Bronchial epithelial cell (primary cell): ENCODE data around the gene ESRRA. TPM values are rescaled to one million over a fixed set of nuclear protein-coding genes. Genes with fewer than 3 reads are reported as not detected.

ENCODE experiments used
- DNase-seq: peaks from one replicate; pipeline ENCODE4 v3.0.0-alpha.2; 2010; ENCODE audit warnings: low read depth
- FAIRE-seq: peaks from 2 replicates; lab custom pipeline; 2011; peaks lifted over from hg19 to GRCh38; lab: Jason Lieb, UNC
- H3K27me3 ChIP-seq: 2 replicates; pipeline ENCODE4 v1.5.1; 2011; ENCODE audit warnings: low read length; ENCODE audit not compliant: control insufficient read depth, insufficient read depth
- H3K36me3 ChIP-seq: 2 replicates; pipeline ENCODE4 v1.5.1; 2011; ENCODE audit warnings: low read length; ENCODE audit not compliant: control insufficient read depth, insufficient read depth
- H3K4me3 ChIP-seq: 2 replicates; pipeline ENCODE4 v1.5.1; 2011; ENCODE audit warnings: mild to moderate bottlenecking, low read depth, low read length, control low read depth
- total RNA-seq: library from RNA; depleted of rRNA; stranded (reverse); fragments of >200 nt; gene quantifications from 2 replicates; pipeline ENCODE4 v1.2.1, GENCODE V29; 2014
- TF ChIP-seq, protein P1 (sequence below): IDR thresholded peaks from 2 replicates; pipeline ENCODE4 v1.5.1; 2011; ENCODE audit warnings: mild to moderate bottlenecking, moderate library complexity, low read length, control low read depth, inconsistent platforms; ENCODE audit not compliant: insufficient read depth, severe bottlenecking

Gene ESRRA
- total RNA-seq, 1 donor from 2014 or later: 139 TPM

DNA sequence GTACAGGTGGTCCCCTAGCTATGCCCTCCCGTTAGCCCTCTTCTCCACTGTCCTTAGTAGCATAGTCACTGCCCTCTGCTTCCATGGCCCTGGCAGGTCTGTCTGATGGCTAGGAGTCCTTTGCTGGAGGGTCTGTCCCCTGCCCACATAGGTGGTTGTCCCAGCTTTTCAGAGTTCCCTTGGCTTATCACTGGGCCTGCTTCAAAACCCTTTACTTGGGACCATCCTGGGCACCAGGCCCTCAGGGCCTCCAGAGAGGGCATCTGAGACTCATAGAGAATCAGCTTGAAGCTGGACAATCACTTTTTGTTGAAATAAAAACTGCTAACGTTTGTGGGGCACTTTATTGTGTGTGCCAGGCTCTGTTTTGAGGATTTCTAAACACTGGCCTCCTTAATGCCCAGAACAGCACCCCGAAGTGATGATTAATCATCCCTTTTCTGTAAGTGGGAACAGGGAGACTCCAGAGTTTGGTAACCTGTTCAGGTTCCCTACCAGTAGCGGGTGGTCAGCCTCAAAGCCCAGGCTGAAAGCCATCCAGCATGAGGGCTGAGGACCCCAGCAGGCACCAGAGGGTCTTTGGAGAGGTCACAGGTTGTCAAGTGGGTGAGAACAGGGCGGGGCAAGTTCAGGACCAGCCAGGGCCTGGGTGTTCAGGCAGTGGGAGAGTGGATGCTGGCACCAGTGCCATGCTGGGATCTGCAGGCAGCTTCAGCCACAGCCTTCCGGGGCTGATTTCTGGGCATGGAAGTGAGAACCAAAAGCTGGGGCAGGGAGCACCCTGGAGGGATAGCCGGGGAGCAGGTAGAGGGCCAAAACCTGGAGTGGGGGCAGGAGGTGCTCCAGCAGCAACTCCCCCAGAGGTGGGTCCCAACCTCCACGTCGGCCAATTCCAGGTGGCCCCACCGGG is 14.7 kb upstream of the ESRRA start:
- TF ChIP-seq, protein P1, sequence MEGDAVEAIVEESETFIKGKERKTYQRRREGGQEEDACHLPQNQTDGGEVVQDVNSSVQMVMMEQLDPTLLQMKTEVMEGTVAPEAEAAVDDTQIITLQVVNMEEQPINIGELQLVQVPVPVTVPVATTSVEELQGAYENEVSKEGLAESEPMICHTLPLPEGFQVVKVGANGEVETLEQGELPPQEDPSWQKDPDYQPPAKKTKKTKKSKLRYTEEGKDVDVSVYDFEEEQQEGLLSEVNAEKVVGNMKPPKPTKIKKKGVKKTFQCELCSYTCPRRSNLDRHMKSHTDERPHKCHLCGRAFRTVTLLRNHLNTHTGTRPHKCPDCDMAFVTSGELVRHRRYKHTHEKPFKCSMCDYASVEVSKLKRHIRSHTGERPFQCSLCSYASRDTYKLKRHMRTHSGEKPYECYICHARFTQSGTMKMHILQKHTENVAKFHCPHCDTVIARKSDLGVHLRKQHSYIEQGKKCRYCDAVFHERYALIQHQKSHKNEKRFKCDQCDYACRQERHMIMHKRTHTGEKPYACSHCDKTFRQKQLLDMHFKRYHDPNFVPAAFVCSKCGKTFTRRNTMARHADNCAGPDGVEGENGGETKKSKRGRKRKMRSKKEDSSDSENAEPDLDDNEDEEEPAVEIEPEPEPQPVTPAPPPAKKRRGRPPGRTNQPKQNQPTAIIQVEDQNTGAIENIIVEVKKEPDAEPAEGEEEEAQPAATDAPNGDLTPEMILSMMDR: no peak
- Histone ChIP-seq H3K4me3 (no peak overlapping the region), H3K36me3 (no peaks in the 10 kb centered on the region), H3K27me3 (peaks cover 16% of the 10 kb centered on the region)
- FAIRE-seq (no peak), DNase-seq (no peak)

DNA sequence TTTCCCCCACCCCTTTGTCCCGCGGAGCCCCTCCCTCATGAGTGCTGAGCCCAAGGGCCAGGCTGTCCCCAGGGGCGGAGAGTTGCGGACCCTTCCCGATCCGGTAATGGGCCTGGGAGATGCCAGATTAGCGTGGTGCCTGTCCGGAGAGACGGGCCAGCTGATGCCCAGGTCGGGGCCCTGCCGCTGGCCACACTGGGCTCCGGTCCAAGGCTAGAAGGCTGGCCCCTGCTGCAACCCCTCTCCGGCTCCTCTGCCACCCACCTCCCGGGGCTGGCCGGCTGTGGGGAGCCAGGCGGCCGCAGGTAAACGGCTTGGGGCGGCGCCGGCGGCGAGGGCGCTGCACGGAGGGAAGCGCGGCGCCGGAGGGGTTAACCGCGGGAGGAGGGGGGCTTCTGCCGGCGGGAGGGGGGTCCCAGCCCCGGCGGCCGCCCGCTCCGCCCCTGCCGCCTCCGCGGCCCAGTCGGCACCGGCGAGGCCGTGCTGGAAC is 14.0 kb upstream of the ESRRA start, which contains the start of gene KCNK4:
TSS of gene KCNK4 (plus strand) at position 41 of the 490 bp plus-strand sequence. CDS start 1,717 bp downstream, outside the sequence.
- FAIRE-seq (no peak), DNase-seq (no peak)
- TF ChIP-seq, protein P1: no peak
- Histone ChIP-seq H3K27me3 (peaks cover 16% of the 10 kb centered on the region), H3K4me3 (peak within 1 kb of the TSS; percentile 18), H3K36me3 (no peaks in the 10 kb centered on the region)

DNA sequence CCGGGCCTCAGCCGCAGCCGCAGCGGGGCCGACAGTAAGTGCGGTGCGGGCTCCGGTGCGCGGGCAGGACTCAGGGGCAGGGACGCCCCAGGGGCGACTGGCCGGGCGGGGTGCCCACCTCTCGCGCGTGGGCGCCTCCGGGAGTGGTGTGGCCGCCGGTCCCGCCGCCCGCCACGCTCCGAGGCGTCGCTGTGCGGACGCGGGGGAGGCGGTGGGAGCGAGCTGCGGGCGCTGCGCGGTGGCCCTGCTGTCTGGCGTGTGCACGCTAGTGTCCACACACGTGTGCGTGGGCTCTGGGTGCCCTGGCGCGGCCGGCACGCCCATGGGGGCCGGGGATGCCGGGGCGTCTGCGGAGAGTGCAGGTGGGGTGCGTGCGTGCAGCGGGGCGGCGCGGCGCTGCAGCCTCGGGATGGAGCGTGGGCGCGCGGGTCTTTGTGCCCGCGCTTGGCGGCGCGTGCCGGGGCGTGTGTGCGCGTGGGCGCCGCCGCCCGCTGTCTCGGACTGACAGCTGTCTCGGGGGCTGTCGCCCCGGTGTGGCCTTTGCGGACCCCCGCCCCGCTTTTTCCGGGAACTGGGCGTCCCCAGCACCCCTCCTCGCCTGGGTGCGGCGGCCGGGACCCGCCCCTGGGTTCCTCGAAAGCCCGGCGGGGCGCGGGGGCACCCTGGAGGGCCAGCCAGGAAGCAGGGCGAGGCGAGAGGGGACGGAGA is 13.4 kb upstream of the ESRRA start:
- Histone ChIP-seq H3K36me3 (no peaks in the 10 kb centered on the region), H3K27me3 (peaks cover 20% of the 10 kb centered on the region), H3K4me3 (peak overlapping the region; percentile 18)
- TF ChIP-seq, protein P1: no peak
- DNase-seq (no peak), FAIRE-seq (no peak)

DNA sequence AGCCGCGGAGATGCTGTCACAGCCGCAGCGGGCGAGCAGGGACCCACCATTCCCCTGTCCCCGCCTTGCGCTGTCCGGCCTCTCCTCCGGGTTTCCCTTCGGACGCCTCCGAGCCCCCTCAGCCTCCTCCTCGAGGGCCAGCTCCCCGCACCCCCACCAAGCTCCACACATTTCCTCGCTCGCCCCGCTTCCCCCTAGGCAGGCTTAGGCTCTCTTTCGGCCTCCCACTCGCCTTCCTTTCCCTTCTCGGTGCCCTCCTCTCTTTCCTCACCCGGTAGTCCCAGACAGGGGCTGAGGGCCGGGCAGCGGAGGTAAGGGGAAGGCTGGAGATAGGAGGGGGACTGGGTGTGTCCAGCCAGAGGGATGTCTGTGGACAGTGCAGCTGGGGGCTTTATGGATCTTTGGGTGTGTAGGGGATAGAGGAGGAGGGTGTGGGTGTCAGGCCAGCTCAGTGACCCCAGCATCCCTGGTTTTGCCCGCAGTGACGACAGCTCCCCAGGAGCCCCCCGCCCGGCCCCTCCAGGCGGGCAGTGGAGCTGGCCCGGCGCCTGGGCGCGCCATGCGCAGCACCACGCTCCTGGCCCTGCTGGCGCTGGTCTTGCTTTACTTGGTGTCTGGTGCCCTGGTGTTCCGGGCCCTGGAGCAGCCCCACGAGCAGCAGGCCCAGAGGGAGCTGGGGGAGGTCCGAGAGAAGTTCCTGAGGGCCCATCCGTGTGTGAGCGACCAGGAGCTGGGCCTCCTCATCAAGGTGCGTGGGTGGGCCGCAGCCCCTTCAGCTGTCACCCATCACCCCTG is 12.7 kb upstream of the ESRRA start:
- FAIRE-seq: no peak
- DNase-seq: no peak

DNA sequence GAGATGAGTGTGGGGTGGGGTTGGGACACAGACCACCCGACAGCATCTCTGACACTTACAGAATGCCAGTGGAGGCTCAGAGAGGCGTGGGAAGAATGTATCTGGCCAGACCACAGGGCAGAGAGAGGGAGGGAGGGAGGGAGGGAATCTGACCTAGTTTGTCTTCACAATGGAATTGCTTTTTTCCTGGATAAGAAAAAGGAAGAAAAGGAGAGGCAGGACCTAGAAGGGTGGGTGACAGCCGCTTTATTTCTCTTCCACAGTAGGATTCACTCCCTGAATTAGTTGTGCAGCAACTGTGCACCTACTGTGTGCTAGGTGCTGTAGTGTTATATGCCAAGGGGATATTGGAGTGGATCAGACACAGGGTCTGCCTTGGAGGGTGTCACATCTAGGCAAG is 10.6 kb upstream of the ESRRA start:
- FAIRE-seq (no peak), DNase-seq (no peak)
- TF ChIP-seq, protein P1: no peak
- Histone ChIP-seq H3K36me3 (no peaks in the 10 kb centered on the region), H3K4me3 (no peak overlapping the region), H3K27me3 (peaks cover 40% of the 10 kb centered on the region)

More for the DNA sequence above, 12.7 kb upstream of the ESRRA start:
- H3K27me3 ChIP-seq: peaks cover 26% of the 10 kb centered on the region
- no peaks in the 10 kb centered on the region for H3K36me3 ChIP-seq
- peak overlapping the region; percentile 18 for H3K4me3 ChIP-seq
- TF ChIP-seq, protein P1: no peak
